SK-N-SH treated with all-trans-retinoic acid at 6 μM for 48 hours (cell line): ENCODE measurements around the gene PPM1H.

ENCODE experiments used
- ATAC-seq: fragments of 200-7000 bp; cut with Tn5 transposase; 3 replicates; pipeline ENCODE4 v1.9.1; 2020; ENCODE audit warnings: mild to moderate bottlenecking, moderate library complexity
- ARNTL ChIP-seq: fragments of 450-650 bp; formaldehyde crosslinking; IDR thresholded peaks from 2 replicates; pipeline ENCODE4 v1.5.0; 2020; ENCODE audit warnings: low read depth, mild to moderate bottlenecking, moderate library complexity, borderline replicate concordance
- BACH2 ChIP-seq: fragments of 250-450 bp; sonication (Bioruptor Pico); IDR thresholded peaks from 2 replicates; pipeline ENCODE4 v1.9.0; 2021; ENCODE audit warnings: mild to moderate bottlenecking, borderline replicate concordance
- CREB5 ChIP-seq: fragments of 250-450 bp; sonication (Bioruptor Pico); IDR thresholded peaks from 2 replicates; pipeline ENCODE4 v1.5.1; 2020; ENCODE audit warnings: low read depth, mild to moderate bottlenecking, moderate library complexity
- CSDC2 ChIP-seq: fragments of 250-450 bp; sonication (Bioruptor Pico); IDR thresholded peaks from 2 replicates; pipeline ENCODE4 v1.5.0; 2020; ENCODE audit warnings: mild to moderate bottlenecking, moderate library complexity
- CSRNP3 ChIP-seq: fragments of 250-450 bp; sonication (Bioruptor Pico); IDR thresholded peaks from 2 replicates; pipeline ENCODE4 v1.5.1; 2021; ENCODE audit warnings: mild to moderate bottlenecking, moderate library complexity
- ESRRG ChIP-seq: fragments of 250-450 bp; sonication (Bioruptor Pico); IDR thresholded peaks from 2 replicates; pipeline ENCODE4 v1.6.1; 2021; ENCODE audit warnings: mild to moderate bottlenecking
- GLIS3 ChIP-seq: fragments of 250-450 bp; sonication (Bioruptor Pico); IDR thresholded peaks from 2 replicates; pipeline ENCODE4 v1.5.0; 2020; ENCODE audit warnings: mild to moderate bottlenecking, moderate library complexity
- ISL1 ChIP-seq: fragments of 250-450 bp; sonication (Bioruptor Pico); IDR thresholded peaks from 2 replicates; pipeline ENCODE4 v2.1.2; 2022; ENCODE audit warnings: mild to moderate bottlenecking, moderate library complexity
- OSR1 ChIP-seq: fragments of 250-450 bp; sonication (Bioruptor Pico); IDR thresholded peaks from 2 replicates; pipeline ENCODE4 v1.8.0; 2022; ENCODE audit warnings: moderate library complexity, mild to moderate bottlenecking, inconsistent platforms
- PATZ1 ChIP-seq: fragments of 250-450 bp; sonication (Bioruptor Pico); IDR thresholded peaks from 2 replicates; pipeline ENCODE4 v1.8.0; 2020; ENCODE audit warnings: mild to moderate bottlenecking, moderate library complexity, borderline replicate concordance
- POU6F1 ChIP-seq: fragments of 250-450 bp; sonication (Bioruptor Pico); IDR thresholded peaks from 2 replicates; pipeline ENCODE4 v1.8.0; 2021; ENCODE audit warnings: low read depth, mild to moderate bottlenecking, moderate library complexity, borderline replicate concordance
- PPARA ChIP-seq: fragments of 250-450 bp; sonication (Bioruptor Pico); IDR thresholded peaks from 2 replicates; pipeline ENCODE4 v1.5.0; 2020; ENCODE audit warnings: mild to moderate bottlenecking, borderline replicate concordance
- RARB ChIP-seq: fragments of 250-450 bp; sonication (Bioruptor Pico); IDR thresholded peaks from 2 replicates; pipeline ENCODE4 v1.8.0; 2021; ENCODE audit warnings: mild to moderate bottlenecking, moderate library complexity
- SNAI2 ChIP-seq: fragments of 250-450 bp; sonication (Bioruptor Pico); IDR thresholded peaks from 2 replicates; pipeline ENCODE4 v1.5.0; 2020; ENCODE audit warnings: mild to moderate bottlenecking, moderate library complexity
- TCF4 ChIP-seq: fragments of 250-450 bp; sonication (Bioruptor Pico); IDR thresholded peaks from 2 replicates; pipeline ENCODE4 v1.8.0; 2021; ENCODE audit warnings: mild to moderate bottlenecking, moderate library complexity, borderline replicate concordance
- TOX ChIP-seq: fragments of 250-450 bp; sonication (Bioruptor Pico); IDR thresholded peaks from 2 replicates; pipeline ENCODE4 v1.8.0; 2021; ENCODE audit warnings: mild to moderate bottlenecking, moderate library complexity, borderline replicate concordance
- ZC3H10 ChIP-seq: fragments of 250-450 bp; sonication (Bioruptor Pico); IDR thresholded peaks from 2 replicates; pipeline ENCODE4 v1.5.1; 2021; ENCODE audit warnings: mild to moderate bottlenecking, moderate library complexity
- ZFP3 ChIP-seq: fragments of 250-450 bp; sonication (Bioruptor Pico); IDR thresholded peaks from 2 replicates; pipeline ENCODE4 v1.5.0; 2020; ENCODE audit warnings: mild to moderate bottlenecking, moderate library complexity
- ZFP30 ChIP-seq: fragments of 450-650 bp; formaldehyde crosslinking; IDR thresholded peaks from 2 replicates; pipeline ENCODE4 v1.5.0; 2022; ENCODE audit warnings: mild to moderate bottlenecking, moderate library complexity
- ZNF565 ChIP-seq: fragments of 450-650 bp; formaldehyde crosslinking; conservative IDR thresholded peaks from 2 replicates; pipeline ENCODE4 v1.5.0; 2020; ENCODE audit warnings: low read depth, mild to moderate bottlenecking, moderate library complexity
- ZNF70 ChIP-seq: fragments of 450-650 bp; formaldehyde crosslinking; IDR thresholded peaks from 2 replicates; pipeline ENCODE4 v1.5.0; 2020; ENCODE audit warnings: mild to moderate bottlenecking, moderate library complexity
- ZNF8 ChIP-seq: fragments of 450-650 bp; formaldehyde crosslinking; IDR thresholded peaks from 2 replicates; pipeline ENCODE4 v1.5.0; 2020; ENCODE audit warnings: mild to moderate bottlenecking, moderate library complexity

Gene PPM1H

GRCh38 chr12:62640910-62641448 lies 294.0 kb downstream of the PPM1H start:
- TF ChIP-seq CSDC2 (CRISPR knock-in tag) (no peak), CSRNP3 (CRISPR knock-in tag) (no peak), ISL1 (no peak), ZNF8 (no peak), TOX (CRISPR knock-in tag) (no peak), SNAI2 (CRISPR knock-in tag) (no peak), ARNTL (no peak), PATZ1 (CRISPR knock-in tag) (no peak), ZFP30 (CRISPR knock-in tag) (no peak), ZNF565 (CRISPR knock-in tag) (no peak), OSR1 (no peak), BACH2 (no peak)
- ATAC-seq: peak; percentile 59

- no peak for ATAC-seq
- TF ChIP-seq ZNF70 (CRISPR knock-in tag) (no peak), BACH2 (no peak), CSDC2 (CRISPR knock-in tag) (no peak), SNAI2 (CRISPR knock-in tag) (no peak), ZFP3 (CRISPR knock-in tag) (no peak), ESRRG (CRISPR knock-in tag) (no peak), TOX (CRISPR knock-in tag) (no peak), POU6F1 (CRISPR knock-in tag) (no peak), CREB5 (CRISPR knock-in tag) (no peak), ZNF565 (CRISPR knock-in tag) (no peak), ARNTL (no peak), TCF4 (no peak), CSRNP3 (CRISPR knock-in tag) (no peak), OSR1 (no peak), ZC3H10 (CRISPR knock-in tag) (no peak)
These were observed 297.3 kb downstream of the PPM1H start for GRCh38 chr12:62637679-62638078.

GRCh38 chr12:62635649-62636048 lies 299.3 kb downstream of the PPM1H start:
- TF ChIP-seq OSR1 (no peak), ARNTL (no peak), ZC3H10 (CRISPR knock-in tag) (no peak), PPARA (CRISPR knock-in tag) (no peak), ESRRG (CRISPR knock-in tag) (no peak), ZFP30 (CRISPR knock-in tag) (no peak), POU6F1 (CRISPR knock-in tag) (no peak), ZNF70 (CRISPR knock-in tag) (no peak), SNAI2 (CRISPR knock-in tag) (no peak), TCF4 (no peak), RARB (CRISPR knock-in tag) (no peak), ZNF8 (no peak), GLIS3 (no peak), ISL1 (no peak), CREB5 (CRISPR knock-in tag) (no peak), ZNF565 (CRISPR knock-in tag) (no peak), CSRNP3 (CRISPR knock-in tag) (no peak), ZFP3 (CRISPR knock-in tag) (no peak)
- ATAC-seq: no peak
